OCI-LY1 (cell line): Measurements from ENCODE around the gene OXNAD1.

Experiments
- H2AFZ ChIP-seq: fragments of 200-600 bp; sonication (generic), shearing (Covaris generic); 2 replicates; pipeline ENCODE4 v1.6.0; 2014; ENCODE audit warnings: antibody characterized with exemption, mild to moderate bottlenecking, low read length
- H3F3A ChIP-seq: fragments of 200-600 bp; sonication (generic), shearing (Covaris generic); 2 replicates; pipeline ENCODE4 v1.6.0; 2014; ENCODE audit warnings: mild to moderate bottlenecking, antibody characterized with exemption, low read length, moderate library complexity; ENCODE audit not compliant: insufficient read depth
- H3K27ac ChIP-seq: fragments of 200-600 bp; sonication (generic); 2 replicates; pipeline ENCODE4 v1.5.1; 2014; ENCODE audit warnings: low read length, mixed run types, mild to moderate bottlenecking, low read depth; ENCODE audit not compliant: poor library complexity, severe bottlenecking
- H3K27me3 ChIP-seq: fragments of 200-600 bp; sonication (generic); 2 replicates; pipeline ENCODE4 v1.6.0; 2014; ENCODE audit warnings: antibody characterized with exemption, mild to moderate bottlenecking, low read length, moderate library complexity; ENCODE audit not compliant: insufficient read depth
- H3K36me3 ChIP-seq: fragments of 200-600 bp; sonication (generic); 2 replicates; pipeline ENCODE4 v1.6.1; 2014; ENCODE audit warnings: mild to moderate bottlenecking, antibody characterized with exemption, low read length, moderate library complexity, mixed read lengths; ENCODE audit not compliant: insufficient read depth
- H3K4me1 ChIP-seq: fragments of 200-600 bp; sonication (generic); 2 replicates; pipeline ENCODE4 v1.5.1; 2014; ENCODE audit warnings: mild to moderate bottlenecking, low read length, moderate library complexity; ENCODE audit not compliant: insufficient read depth, severe bottlenecking
- H3K4me2 ChIP-seq: fragments of 200-600 bp; sonication (generic), shearing (Covaris generic); 2 replicates; pipeline ENCODE4 v1.6.1; 2014; ENCODE audit warnings: low read length
- H3K4me3 ChIP-seq: fragments of 200-600 bp; sonication (generic); 2 replicates; pipeline ENCODE4 v1.5.1; 2014; ENCODE audit warnings: low read length, low read depth, mild to moderate bottlenecking, mixed read lengths; ENCODE audit not compliant: poor library complexity, severe bottlenecking
- H3K79me2 ChIP-seq: fragments of 200-600 bp; shearing (Covaris generic); 2 replicates; pipeline ENCODE4 v1.6.1; 2016; ENCODE audit warnings: mixed run types, low read length, mixed read lengths; ENCODE audit not compliant: insufficient read depth
- H3K9ac ChIP-seq: fragments of 200-600 bp; sonication (generic), shearing (Covaris generic); 2 replicates; pipeline ENCODE4 v1.6.1; 2014; ENCODE audit warnings: mild to moderate bottlenecking, low read length, mixed read lengths
- H3K9me2 ChIP-seq: fragments of 200-600 bp; sonication (generic), shearing (Covaris generic); 2 replicates; pipeline ENCODE4 v1.6.1; 2014; ENCODE audit warnings: low read depth, mild to moderate bottlenecking, low read length, mixed read lengths
- H3K9me3 ChIP-seq: fragments of 200-600 bp; shearing (Covaris generic); 2 replicates; pipeline ENCODE4 v1.6.1; 2014; ENCODE audit warnings: low read length, mixed read lengths
- H4K20me1 ChIP-seq: fragments of 200-600 bp; sonication (generic), shearing (Covaris generic); 2 replicates; pipeline ENCODE4 v1.6.0; 2016; ENCODE audit warnings: mild to moderate bottlenecking, low read length; ENCODE audit not compliant: insufficient read depth
- CTCF ChIP-seq: fragments of 200-600 bp; sonication (generic), shearing (Covaris generic); IDR thresholded peaks from 2 replicates; pipeline ENCODE4 v1.5.1; 2017; ENCODE audit warnings: mild to moderate bottlenecking, antibody characterized with exemption, low read length, moderate library complexity, mixed read lengths
- EZH2 ChIP-seq: fragments of 200-600 bp; sonication (generic), shearing (Covaris generic); IDR thresholded peaks from 2 replicates; pipeline ENCODE4 v1.8.0; 2017; ENCODE audit warnings: borderline replicate concordance, mixed run types, mild to moderate bottlenecking, antibody characterized with exemption, low read length, moderate library complexity, mixed read lengths

Gene OXNAD1

GRCh38 chr3:16352428-16352827, 87.4 kb downstream of the OXNAD1 start:
- Histone ChIP-seq H3K4me1 (no peaks in the 10 kb centered on the region), H3K9ac (no peak overlapping the region), H3K4me3 (no peak overlapping the region), H2AFZ (no peak overlapping the region), H3K79me2 (no peaks in the 10 kb centered on the region), H3K36me3 (peaks cover 99% of the 10 kb centered on the region), H3K9me3 (no peaks in the 10 kb centered on the region), H3K27me3 (no peaks in the 10 kb centered on the region), H4K20me1 (no peaks in the 10 kb centered on the region), H3K9me2 (no peaks in the 10 kb centered on the region), H3K27ac (no peak overlapping the region), H3F3A (no peaks in the 10 kb centered on the region), H3K4me2 (no peak overlapping the region)
- TF ChIP-seq EZH2: no peak
- no peak for TF ChIP-seq CTCF

- no peak overlapping the region for H2AFZ ChIP-seq
- H3K79me2 ChIP-seq: no peaks in the 10 kb centered on the region
- no peaks in the 10 kb centered on the region for H3F3A ChIP-seq
- TF ChIP-seq EZH2 (no peak), CTCF (no peak)
- no peak overlapping the region for H3K27ac ChIP-seq
- peaks cover 99% of the 10 kb centered on the region for H3K36me3 ChIP-seq
- H3K9ac ChIP-seq: no peak overlapping the region
- H3K4me3 ChIP-seq: no peak overlapping the region
- no peaks in the 10 kb centered on the region for H3K27me3 ChIP-seq
- no peaks in the 10 kb centered on the region for H4K20me1 ChIP-seq
- no peak overlapping the region for H3K4me2 ChIP-seq
- H3K9me3 ChIP-seq: no peaks in the 10 kb centered on the region
- H3K4me1 ChIP-seq: no peaks in the 10 kb centered on the region
- H3K9me2 ChIP-seq: no peaks in the 10 kb centered on the region
Measured at GRCh38 chr3:16354291-16354690, 89.3 kb downstream of the OXNAD1 start.
